Neural cell (in vitro differentiated cells): Measurements from ENCODE around the gene DENND6A.

Experiments
- CTCF ChIP-seq: fragments of 450-650 bp; IDR thresholded peaks from 2 replicates; pipeline ENCODE4 v1.5.1; 2014; ENCODE audit warnings: antibody characterized with exemption, mild to moderate bottlenecking, moderate library complexity; ENCODE audit not compliant: poor library complexity, severe bottlenecking
- EP300 ChIP-seq: fragments of 450-650 bp; conservative IDR thresholded peaks from 2 replicates; pipeline ENCODE4 v1.6.1; 2014; ENCODE audit warnings: antibody characterized with exemption, mild to moderate bottlenecking, moderate library complexity; ENCODE audit not compliant: poor library complexity, severe bottlenecking
- EZH2 ChIP-seq: fragments of 200-600, 300-800 bp; shearing (Covaris generic), sonication (generic); IDR thresholded peaks from 2 replicates; pipeline ENCODE4 v1.6.1; 2014; ENCODE audit warnings: antibody characterized with exemption, low read length, borderline replicate concordance, mild to moderate bottlenecking; ENCODE audit not compliant: insufficient read depth, poor library complexity, severe bottlenecking
- POLR2AphosphoS5 ChIP-seq: IDR thresholded peaks from 2 replicates; pipeline ENCODE4 v1.6.1; 2012
- REST ChIP-seq: IDR thresholded peaks from 2 replicates; pipeline ENCODE4 v1.6.1; 2012; ENCODE audit warnings: borderline replicate concordance

GRCh38 chr3:57661404-57661803 lies 31.5 kb downstream of the DENND6A start:
- no peak for TF ChIP-seq EP300
- no peak for TF ChIP-seq CTCF
- no peak for TF ChIP-seq POLR2AphosphoS5
- no peak for TF ChIP-seq EZH2
- no peak for TF ChIP-seq REST
